NCI-H526 (cell line): Measurements from ENCODE around the gene S100A16.
"Not testable (repeated sequence)": the region's sequence is repeated elsewhere in the genome, so short reads cannot be mapped to it uniquely, and the experiment has no call there.

ENCODE experiments used
- DNase-seq, 2 experiments: peaks; one replicate each; lab custom pipeline; 2025; lab: John Stamatoyannopoulos, UW

The S100A16 gene

GRCh38 chr1:153562021-153562420, 50.9 kb downstream of the S100A16 start:
- DNase-seq, result not testable (repeated sequence)

- DNase-seq, result no peak
Measured at GRCh38 chr1:153561466-153561985, 51.4 kb downstream of the S100A16 start.

- no peak for DNase-seq
Measured at GRCh38 chr1:153560771-153561465, 52.0 kb downstream of the S100A16 start.

- no peak for DNase-seq
Measured at GRCh38 chr1:153560241-153560640, 52.7 kb downstream of the S100A16 start.

GRCh38 chr1:153557877-153558276, 55.1 kb downstream of the S100A16 start:
- DNase-seq, result no peak
